GM13977 (cell line): ENCODE results near the gene HIVEP2.

ENCODE experiments used
- DNase-seq: peaks from one replicate; pipeline ENCODE4 v3.0.0; 2012; ENCODE audit warnings: low spot score
- in situ Hi-C: fragments of 300-500 bp; cut with MboI; formaldehyde crosslinking; loops from one replicate; pipeline ENCODE4 v1.12.0; 2022; ENCODE audit warnings: low sequenced_read_pairs, low pct_unique_long_range_greater_than_20kb, mixed read lengths, inconsistent platforms; ENCODE audit not compliant: unreplicated experiment
- TF ChIP-seq, protein P1 (sequence below): IDR thresholded peaks from 2 replicates; pipeline ENCODE4 v1.5.1; 2012; ENCODE audit warnings: mild to moderate bottlenecking, control low read depth; ENCODE audit not compliant: insufficient read depth; ENCODE audit errors: extremely low read depth, missing control alignments

The HIVEP2 gene

DNA sequence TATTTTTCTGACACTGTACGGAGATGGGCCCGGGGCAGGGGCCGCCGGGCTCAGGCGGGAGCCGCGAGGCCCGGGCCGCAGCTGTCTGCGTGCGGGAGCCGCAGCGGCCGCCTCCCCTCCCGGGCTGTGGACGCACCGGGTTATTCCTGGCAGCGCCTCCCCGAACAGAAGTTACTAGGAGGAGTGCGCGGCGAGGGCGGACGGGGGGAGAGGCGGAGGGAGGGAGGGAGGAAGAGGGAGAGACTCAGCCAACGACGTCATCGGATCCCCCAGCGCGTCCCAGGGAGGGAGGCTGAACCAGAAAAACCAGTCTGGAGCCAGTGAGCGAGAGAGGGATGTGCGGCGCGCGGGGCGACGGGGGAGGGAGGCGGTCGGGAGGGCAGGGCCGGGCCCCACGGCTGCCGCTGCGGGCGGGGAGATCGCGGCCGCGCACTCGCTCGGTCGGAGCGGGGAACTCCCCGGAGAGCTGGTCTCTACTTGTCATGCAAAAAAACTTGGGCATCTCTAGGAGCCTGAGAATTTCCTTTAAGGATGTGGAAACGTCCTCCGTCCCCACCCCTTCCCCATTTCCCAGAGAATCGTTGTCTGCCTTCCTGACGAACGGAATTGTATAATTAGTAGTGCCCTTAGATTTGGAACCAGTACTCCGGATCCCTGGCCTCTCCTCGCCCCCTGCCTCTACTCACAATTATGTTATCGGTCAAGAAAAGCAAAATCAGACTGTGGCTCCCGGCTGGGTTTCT is 1.4 kb upstream of the HIVEP2 start:
- peak; percentile 87 for DNase-seq
- in situ Hi-C loops = no loop called here
- TF ChIP-seq, protein P1, sequence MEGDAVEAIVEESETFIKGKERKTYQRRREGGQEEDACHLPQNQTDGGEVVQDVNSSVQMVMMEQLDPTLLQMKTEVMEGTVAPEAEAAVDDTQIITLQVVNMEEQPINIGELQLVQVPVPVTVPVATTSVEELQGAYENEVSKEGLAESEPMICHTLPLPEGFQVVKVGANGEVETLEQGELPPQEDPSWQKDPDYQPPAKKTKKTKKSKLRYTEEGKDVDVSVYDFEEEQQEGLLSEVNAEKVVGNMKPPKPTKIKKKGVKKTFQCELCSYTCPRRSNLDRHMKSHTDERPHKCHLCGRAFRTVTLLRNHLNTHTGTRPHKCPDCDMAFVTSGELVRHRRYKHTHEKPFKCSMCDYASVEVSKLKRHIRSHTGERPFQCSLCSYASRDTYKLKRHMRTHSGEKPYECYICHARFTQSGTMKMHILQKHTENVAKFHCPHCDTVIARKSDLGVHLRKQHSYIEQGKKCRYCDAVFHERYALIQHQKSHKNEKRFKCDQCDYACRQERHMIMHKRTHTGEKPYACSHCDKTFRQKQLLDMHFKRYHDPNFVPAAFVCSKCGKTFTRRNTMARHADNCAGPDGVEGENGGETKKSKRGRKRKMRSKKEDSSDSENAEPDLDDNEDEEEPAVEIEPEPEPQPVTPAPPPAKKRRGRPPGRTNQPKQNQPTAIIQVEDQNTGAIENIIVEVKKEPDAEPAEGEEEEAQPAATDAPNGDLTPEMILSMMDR = no peak

DNA sequence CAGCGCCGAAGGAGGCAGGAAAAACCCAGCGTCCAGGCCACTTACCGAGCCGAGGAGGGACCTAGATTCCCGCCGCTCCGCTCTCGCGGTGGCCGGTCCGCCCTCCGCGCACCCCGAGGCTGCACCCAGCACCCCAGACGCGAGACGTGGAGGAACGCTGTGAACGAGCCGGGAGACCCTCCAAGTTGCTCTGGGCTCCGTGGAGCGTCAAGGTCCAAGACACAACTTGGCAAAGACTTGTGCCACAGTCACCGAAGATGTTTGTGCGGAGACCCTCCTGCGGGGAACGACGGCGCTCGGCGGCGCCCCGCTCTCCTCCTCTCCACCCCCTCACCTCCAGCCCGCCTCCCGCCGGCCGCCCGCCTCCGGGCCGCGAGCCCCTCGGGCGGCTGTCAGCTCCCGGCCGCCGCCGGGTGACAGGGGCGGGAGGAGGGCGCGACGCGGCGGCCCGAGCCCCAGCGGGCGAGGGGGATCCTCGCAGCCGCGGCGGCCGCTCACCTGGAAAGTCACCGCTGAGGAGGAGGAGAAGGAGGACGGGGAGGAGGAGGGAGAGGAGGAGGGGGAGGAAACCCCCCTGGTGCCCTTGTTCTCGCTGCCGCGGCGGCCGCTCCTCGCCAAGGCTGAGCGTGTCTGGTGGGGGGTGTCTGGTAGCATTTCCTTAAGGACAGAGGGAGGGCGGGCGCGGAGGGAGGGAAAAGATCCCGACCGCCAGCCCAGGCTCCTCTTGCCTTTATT is 637 bp upstream of the HIVEP2 start:
- TF ChIP-seq, protein P1 = no peak
- DNase-seq = peak; percentile 72
- in situ Hi-C loops = no loop called here

DNA sequence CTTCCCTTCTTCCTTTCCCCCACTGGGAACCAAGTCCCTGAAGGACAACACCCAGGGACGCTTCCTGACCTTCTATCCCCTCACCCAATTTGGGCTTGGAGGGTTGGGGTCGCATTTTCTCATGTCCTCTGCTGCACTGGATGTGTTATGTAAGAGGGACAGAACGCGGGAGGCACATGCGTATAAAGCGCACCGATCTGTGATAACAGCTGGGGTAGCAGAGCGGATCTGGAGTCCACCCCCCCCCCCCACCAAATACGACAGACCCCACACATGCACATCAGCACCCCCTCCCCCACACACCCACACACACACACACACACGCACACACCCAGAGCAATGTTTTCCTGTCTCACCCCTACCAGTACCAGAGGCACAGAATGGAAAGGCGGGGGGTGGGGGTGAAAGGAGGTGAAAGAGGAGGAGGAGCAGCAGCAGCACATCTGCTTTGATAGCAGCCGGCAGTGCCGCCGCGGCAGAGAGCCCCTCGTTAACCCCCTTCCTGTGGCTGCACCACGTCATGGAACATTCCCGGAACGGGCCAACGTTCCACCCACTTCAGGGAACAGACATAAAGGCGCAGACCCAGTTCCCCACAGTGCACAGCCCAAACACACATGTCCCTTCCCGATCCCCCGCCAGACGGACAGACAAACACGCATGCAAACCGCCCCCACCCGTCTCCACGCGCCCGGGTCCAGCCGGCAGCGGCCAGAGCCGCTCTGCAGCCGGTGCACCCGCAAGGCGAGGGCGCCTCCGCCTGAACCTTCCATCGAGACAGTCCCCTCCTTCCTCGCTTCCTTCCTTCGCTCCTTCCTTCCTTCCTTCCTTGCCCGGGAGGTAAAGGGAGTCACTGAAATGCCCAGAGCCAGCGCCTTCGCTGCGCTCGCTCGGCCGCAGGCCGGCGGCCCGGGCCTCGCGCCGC is 590 bp downstream of the HIVEP2 start:
- TF ChIP-seq, protein P1 = no peak
- DNase-seq = peak; percentile 74
- in situ Hi-C loops = no loop called here

DNA sequence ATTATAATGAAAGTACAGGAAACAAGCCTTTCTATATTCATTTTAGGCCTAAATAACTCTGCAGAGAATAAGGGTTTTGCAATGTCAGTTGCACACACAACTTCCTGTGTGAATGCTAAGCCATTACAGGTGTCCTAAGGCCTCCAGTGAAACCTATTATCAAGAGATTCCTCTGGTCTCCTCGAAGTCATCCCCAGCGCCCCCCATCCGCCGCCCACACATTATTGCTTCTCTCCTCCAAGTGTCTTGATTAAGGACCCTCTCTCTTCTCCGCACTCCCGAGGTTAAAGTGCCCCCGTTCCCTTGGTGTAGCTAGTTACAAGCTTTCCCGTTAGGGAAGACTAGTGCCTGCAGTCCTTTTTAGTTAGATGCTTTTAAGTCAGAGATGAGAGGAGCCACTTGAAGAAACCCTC is 1.3 kb downstream of the HIVEP2 start:
- TF ChIP-seq, protein P1 = no peak
- no peak for DNase-seq
- in situ Hi-C loops = no loop called here

DNA sequence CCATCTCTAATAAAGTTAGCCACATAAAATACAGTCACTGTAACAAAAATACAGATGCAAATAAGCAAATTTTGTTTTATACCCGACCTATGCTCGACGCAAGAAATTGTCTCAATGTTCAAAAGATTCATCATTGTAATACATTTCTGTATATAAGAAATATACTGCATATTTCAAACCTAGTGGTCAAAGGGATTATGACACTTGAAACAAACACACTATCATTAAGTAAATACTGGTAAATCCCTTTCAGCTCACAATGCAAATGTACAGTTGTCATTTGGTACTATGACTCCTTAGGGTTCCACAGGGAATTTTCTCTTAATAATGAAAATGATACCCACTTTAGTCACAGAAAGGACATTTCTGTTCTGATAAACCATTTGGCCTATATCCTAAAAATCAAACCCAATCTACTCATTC is 2.2 kb downstream of the HIVEP2 start:
- TF ChIP-seq, protein P1 = peak; percentile 38
- in situ Hi-C loops = no loop called here
- peak; percentile 42 for DNase-seq

DNA sequence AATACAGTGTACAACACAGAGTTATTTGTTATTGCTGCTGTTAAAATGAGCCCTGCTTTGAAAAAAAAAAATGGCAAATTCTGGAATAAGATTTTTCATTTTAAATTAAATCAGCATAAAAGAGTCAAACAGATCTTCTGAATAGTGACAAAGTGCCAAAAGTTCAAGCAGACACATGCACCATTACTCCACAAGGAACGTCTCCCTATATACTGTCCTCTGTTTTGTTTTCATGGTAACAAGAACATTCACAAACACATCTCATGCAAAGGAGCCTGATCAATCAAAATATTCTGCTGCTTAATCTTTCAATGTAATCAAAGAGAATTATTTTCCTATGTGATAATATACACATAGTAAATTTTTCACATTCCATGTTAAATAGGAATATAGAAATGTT is 2.7 kb downstream of the HIVEP2 start:
- in situ Hi-C loops = no loop called here
- DNase-seq = no peak
- TF ChIP-seq, protein P1 = no peak
